ENCODE data around the gene MAP2K6.

Gene MAP2K6

DNA sequence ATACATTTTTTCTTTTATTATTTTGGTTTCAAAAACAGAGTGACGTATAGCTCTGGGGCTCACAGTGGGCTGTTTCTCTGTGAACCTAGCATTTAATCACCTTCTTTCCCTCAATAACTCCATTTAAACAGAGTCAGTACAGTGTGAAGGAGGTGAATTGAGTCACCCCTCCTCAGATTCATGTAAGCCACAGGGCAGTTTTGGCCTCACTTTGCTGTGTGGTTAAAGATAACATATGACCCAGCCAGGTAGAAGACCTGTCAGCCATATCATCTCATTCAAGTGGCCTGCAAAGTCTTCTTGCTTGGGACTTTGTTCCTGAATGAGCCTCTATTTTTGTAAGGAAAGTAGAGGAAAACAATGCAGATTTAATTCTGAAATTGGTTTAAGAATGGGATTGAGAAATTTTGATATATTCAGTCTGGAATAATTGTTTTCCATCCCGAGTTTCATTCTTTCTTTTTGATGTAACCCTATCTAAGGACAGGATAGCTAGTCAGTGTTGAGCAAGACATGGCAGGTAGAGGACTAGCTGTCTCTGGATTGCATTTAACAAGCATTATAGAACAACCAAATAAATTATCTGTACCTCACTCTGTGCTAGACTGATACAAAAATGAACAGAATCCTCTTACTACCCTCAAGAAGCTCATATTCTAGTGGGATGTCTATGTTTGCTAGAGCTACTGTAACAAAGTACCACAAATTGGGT is 13.1 kb downstream of the MAP2K6 start:
- no peak for DNase-seq

DNA sequence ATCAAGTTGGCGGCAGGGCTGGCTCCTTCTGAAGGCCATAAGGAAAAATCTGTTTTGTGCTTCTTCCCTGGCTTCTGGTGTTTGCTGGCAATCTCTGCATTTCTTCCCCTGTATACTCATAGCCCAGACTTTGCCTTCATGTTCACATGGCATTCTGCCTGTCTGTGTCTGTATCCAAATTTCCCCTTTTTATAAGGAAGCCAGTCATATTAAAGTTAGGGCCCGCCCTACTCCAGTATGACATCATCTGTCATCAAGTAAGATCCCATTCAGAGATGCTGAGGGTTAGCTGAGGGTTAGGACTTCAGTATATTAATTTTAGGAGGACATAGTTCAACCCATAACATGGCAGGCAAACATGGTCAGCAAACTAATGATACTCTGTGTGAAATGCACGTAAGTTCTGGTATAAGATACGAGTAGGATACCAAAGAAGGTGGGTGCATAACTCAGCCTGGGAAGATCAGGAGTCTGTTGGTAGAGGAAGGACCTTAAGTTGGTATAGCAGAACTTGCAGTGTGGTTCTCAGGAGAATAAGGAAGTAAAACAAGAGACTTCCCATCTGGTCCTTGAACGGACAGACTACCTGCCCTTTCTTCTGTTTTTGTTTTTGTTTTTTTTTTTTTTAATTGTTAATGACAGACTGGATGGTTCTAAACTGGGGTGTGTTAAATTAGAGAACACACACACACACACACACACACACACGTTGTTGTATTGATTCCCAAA is 13.9 kb downstream of the MAP2K6 start:
- DNase-seq, result no peak

DNA sequence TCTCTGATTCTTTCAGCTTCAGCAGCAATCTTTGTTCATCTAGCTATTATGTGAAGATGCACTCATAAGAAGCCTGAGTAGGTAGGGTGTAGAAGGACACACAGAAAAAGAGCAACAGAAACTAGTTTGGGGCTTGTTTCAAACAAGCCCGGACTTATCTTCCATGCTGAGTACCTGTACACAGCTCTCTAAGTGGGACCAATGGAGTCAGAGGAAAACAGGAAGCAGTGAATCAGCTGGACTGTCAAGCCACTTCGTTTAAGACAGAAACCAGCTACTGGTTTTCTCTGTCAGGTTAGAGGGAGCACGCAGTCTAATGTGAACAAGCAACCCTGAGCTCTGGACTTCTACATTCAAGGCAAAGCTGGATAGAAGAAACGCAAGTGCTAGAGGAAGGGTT is 16.0 kb downstream of the MAP2K6 start:
- no peak for DNase-seq

DNA sequence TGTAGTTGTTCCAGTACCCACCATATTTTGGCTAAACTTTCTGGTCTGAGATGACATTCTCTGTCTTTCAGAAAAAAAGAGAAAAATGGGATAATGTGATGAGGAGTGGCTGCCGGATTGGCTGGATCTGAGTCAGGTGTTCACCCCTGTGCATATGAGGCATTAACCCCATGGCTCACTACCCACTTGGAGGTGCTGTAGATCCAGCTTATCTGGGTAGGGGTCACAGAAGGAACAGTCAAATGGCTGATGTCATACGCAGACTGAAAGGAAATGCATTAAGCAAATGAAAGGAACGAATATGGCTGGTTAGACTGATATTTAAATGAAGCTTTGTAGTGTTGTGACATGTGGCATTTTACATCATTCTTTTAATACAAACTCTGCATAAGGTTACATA is 17.3 kb downstream of the MAP2K6 start:
- no peak for DNase-seq

DNA sequence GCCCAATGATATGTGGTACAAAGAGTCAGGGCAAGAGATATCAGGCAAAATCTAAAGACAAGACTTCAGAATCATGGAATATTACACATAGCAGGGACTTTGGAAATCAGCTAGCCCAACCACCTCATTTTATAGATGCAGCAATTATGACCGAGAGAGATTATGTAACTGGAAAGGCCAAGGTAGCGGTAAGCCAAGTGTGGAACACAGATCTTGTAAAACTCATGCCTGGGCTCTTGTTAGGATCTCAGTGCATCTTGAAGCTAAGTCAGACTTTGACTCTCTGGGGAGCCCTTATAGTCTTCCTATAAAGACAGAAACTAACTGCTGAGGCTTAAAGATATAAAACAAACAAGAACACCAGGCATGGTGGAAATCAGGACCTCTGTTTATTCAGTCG is 18.6 kb downstream of the MAP2K6 start:
- DNase-seq, result no peak

DNA sequence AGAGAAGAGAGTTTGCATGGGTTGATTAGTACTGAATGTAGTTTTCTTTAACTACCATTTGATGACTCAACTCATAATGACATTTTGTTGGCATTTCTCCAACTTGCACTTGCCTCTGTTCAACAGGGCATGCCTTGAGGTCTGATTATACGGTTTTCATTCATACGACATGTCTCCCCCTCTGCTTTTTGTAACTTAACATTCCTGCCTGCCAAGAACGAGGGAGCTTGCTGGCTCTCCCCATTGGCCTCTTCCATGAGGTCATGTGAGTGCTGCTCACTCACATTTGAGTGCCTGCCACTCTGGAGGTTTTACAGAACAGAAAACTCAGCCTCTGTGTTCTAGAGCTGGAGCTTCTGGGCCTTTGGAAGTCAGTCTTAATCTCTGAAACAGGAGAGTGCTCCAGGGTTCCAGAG is 19.7 kb downstream of the MAP2K6 start:
- DNase-seq, result no peak

DNA sequence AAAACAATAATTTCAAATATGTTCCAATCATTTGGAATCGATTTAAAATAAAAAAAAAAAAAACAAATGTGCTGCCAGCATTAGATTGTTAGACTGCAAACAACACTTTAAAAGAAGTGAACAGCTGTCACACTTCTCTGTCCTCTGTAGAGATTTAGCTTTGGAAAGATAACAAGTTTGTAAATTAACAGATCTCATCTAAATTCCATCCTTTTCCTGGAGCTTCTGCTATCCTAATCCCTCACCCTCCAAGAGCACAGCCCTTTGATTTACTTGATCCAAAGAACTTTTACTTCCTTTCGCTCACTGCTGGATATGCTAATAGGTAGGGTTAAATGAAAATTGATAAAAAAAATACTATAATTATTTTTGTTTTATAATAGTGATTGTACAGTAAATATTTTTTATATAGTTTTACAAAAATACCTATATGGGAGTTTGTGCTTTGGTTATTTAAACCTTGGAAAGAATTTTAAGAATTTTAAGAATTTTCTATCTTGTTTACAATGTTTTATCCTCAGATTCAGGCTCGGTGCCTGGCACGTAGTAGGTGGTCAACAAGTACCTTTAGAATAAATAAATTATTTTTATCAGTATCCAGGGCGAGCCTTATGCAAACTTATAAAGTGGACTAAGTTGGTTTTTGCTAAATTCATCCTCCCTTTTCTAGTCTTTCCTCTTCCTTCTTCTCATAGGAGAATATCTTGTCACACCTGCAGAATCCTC is 21.6 kb downstream of the MAP2K6 start:
- no peak for DNase-seq

DNA sequence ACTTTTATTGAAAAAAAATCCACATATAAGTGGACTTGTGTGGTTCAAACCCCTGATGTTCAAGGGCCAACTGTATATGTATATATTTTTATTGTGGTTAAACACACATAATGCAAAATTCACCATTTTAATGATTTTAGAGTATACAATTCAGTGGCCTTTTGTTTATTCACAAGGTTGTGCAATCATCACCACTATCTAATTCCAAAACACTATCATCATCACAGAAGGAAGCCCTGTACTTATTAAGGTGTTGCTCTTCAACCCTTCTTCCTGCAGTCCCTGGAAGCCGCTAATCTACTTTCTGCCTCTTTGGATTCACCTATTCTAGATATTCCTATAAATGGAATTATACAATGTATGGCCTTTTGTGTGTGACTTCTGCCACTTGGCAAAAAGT is 23.0 kb downstream of the MAP2K6 start:
- no peak for DNase-seq

DNA sequence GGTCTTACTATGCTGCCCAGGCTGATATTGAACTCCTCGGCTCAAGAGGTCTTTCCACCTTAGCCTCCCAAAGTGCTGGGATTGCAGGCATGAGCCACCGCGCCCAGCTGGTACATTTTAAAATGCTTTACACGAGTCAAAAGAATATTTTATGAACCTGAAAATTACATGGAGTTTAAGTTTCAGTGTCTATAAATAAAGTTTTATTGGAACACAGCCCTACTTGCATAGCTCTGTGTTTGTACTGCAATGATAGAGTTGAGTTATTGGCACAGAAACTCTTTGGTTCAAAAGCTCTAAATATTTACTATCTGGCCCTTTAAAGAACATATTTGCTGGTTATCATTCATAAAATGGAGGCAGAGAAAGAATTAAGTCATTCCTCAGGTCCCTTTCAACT is 24.3 kb downstream of the MAP2K6 start:
- no peak for DNase-seq

DNA sequence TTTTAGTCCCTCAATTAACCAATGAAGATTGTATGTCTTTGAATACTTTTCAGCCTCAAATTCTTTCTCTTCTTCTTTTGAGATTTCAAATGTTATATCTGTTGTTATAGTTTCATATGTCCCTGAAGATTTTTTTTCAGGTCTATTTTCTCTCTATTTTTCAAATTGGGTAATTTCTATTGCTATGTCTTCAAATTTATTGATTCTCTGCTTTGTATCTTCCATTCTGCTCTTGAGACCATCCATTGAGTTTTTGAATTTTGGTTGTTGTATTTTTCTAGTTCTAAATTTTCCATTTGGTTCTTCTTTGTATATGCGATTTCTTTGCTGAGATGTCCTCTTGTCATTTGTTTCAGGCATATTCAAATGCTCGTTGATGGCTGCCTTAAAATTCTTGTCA is 26.7 kb downstream of the MAP2K6 start:
- no peak for DNase-seq

DNA sequence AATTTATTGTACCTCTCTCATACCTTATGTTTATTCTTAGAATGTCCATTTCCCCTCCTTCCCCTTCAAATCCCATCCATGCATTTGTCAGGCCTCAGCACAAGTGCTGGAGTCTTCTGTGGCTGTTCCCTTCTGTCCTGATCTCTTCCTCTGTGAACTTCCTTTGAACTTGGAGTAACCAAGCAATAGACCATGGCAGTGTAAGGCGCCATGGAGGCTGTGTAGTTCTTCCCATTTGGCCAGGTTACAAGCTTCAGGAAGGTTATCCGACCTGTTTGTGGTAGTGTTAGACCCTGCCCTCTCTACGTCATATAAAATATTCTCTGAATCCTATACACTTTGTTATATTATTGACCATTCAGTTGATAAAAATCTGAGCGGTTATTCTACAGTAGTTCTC is 28.6 kb downstream of the MAP2K6 start:
- DNase-seq, result no peak

DNA sequence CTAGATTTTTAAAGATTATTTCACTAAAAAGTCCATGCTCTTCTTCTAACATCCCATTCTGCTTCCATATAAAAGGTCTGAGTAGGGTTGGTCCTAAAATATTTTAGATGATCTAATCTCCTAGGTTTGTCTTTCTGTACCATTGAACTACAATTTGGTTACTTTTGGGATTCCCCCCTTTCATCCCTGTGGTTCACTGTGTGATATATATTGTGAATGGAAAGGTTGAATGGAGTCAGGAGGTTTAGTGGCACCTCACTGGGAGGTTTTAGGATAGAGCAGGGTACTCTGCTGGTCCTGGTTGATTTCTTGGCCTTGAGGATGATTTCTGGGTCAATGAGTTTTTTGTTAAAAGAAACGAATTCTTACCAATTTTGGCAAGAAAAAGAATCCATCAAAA is 29.5 kb downstream of the MAP2K6 start:
- no peak for DNase-seq

DNA sequence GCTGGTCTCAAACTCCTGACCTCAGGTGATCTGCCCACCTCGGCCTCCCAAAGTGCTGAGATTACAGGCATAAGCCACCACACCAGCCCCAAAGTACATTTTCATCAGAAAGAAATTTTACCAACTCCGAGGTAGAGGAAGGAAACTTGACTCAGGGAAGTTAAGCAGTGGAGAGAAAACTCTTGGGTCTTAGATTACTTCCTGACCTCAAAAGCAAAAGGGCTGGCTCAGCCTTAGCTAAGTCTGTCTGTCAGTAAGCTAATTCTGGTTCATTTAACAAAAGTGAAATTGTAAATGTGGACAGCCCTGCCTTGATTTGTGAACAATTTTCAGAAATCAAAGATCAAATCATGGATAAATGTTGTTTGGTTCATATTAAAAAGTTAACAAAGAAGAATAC is 30.6 kb downstream of the MAP2K6 start:
- no peak for DNase-seq

DNA sequence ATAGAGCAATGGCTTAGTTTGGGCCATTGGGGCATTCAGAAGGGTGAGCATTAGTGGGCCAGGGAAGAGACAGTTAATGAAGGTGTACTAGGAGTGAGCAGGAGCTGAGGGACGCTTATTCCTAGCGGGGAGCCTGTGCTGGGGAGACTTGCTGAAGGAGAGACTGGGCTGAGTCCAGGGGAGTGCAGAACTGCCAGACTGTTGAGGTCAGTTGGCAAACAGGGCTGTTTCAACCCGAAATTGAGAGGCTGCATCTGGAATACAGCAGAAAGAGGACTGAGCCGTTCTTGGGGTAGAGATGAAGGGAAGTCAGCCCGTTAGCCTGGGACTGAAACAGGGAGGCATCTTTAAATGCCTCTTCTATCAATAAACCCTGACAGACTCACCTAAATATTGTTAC is 33.2 kb downstream of the MAP2K6 start:
- DNase-seq, result no peak

DNA sequence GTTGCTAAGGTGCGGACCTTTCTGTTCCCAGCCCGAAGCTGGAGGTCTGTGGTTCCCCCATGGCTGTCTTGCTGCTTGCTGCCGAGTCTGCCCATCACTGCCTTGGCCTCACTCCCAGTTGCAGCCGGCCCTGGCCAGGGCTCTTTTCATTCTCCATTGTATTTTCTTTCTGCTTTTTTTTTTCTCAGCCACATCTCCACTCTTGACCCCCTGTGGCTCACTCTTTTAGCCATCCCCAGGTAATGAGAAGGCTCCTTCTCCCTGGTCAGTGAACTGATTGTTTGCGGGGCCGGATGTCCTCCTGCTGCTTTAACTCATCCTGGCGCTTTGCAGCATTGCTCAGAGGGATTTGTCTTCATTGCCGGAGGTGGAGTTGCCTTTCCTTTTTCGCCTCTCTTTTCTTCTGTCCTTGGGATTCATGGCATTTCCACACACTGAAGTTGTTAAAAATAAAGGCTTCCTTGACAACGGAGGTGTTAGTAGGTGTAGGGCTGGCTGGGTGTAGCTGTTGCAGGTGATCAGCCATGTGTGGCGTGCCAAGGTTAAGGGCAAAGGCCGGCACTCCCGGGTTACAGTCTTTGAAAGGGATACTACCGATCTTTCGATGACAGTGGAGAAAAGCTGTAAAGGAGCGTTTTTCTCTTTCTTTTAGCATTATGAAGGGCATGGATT is 34.1 kb downstream of the MAP2K6 start:
- no peak for DNase-seq

DNA sequence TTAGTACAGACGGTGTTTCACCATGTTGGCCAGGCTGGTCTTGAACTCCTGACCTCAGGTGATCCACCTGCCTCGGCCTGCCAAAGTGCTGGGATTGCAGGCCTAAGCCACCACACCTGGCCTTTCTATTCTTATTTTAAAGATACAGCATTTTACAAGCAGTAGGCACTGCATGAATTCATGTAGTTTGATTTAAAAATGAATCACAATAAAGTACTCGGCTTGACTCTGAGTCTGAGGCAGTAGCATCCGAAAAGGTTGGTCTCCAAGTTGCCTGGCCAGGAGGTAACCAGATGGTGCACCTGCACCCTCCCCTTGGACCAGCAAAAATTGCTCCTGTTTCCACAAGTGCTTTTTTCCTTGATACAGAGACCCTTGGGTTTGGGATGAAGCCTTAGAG is 35.6 kb downstream of the MAP2K6 start:
- DNase-seq, result no peak

DNA sequence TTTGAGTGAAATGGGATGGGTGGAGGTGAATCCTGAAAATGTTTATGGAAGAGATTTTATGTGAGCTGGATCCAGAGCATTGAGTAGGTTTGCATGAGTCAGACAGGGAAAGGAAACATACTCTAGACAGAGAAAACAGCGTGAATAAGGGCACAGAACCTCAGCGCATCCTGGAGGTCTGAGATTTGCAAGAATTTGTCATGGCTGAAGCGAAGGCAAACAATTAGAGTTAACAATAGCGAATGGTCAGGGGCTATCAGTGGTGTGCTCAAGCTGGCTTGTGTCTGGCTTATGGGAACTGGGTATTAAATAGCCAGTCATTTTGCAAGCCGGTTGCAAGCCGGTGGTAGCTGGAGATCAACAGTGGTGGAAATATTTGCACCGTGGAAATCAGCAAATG is 36.4 kb downstream of the MAP2K6 start:
- no peak for DNase-seq

DNA sequence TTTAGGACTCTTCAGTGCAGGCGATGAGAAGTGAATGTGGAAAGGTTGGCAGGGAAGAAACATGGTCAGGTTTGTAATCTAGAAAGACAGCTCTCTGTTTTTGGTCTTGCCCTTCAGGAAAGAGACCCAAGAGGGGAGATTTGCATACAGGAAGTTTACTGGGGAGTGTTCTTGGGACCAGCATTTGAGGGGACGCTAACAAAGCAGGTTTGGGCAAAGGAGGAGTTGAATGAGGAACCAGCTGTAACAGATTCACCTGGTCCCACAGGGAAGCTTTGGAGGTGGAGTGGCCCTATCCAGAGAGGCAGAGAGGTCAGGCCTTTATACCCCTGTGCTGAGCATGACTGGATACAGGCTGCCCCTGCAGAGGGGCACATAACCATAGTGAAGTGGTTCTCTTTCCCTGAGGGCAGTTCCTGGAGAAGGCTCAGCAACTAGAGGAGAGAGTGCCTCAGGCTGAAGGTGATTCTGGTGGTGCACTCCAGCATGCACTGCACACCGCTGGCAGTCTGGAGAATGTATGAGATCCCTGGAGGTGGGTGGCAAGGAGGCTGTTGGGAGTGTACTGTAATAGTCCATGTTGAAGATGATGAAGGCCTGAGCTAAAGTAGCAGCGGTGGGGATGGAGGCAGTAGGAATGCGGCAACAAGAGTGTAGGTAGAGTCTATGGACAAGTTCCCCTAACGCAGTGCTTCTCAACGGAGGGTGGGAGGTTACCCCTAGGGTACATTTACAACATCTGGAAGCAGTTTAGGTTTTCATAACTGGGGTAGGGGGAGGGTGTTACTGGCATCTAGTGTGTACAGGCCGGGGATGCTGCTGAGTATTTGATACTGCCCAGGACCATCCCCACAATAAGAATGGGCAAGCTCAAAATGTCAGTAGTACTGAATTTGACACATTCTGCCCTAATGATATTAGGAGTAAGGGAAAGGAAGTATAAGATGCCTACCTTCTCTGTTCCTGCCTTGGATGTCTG is 37.2 kb downstream of the MAP2K6 start:
- DNase-seq, result no peak

DNA sequence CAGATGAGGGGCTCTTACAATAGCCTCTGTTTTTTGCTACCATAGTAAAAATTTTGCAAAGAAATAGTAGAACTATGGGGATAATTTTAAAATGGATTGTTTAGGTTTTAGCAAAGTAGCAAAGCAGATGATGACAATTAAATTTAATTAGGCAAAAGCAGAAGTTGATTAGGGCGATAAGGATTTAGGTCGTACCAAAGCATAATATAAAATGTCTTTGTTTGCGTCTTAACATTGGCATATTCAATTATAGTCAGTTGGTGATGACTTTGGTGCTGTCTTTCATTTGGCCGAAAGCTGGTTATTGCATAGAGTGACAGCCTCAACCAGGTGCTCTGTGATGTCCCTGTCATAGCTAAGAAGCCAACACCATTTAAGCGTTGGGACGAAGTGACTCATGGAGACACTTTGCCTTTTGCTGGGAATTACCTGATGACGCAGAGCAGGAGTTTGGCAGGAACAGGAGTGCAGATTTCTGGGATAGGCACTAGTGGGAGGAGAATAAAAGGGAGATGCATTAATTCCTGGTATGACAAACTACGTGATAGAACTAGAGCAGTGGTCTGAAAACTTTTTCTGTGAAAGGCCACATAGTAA is 38.3 kb downstream of the MAP2K6 start:
- no peak for DNase-seq

DNA sequence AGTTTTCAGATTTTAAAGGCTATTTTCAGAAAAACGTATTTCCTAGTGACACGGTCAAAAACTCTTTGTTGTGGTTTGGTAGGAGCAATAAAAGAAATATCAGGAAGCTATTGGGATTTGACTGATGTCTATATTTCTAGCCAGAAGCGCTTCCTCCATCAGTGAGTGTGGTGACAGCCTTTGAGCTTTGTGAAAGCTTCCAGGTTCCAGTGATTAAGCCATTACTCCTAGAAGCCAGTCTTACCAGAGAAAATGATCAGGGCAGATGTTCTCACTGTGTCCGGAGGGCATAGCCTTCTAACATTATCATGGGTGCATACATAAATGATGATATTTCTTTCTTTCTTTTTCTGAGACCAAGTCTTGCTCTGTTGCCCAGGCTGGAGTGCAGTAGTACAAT is 39.6 kb downstream of the MAP2K6 start:
- DNase-seq, result no peak

DNA sequence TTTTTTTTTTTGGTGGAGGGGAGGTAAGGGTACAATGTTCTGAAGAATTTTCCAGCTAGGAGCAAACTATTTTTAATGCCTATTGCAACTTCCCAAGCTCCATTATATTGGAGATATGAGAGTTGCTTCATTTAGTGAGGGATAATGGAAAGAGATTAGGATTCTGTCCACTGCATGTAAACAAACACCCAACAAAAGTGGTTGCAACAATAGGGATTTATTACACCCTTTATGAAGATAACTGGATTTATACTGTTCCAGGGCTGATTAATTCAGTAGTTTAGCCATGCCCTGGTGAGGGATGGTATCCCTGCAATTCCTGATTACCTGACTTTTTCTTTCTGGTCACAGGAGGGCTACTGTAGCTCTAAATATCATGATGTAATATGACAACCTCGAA is 40.5 kb downstream of the MAP2K6 start:
- no peak for DNase-seq

DNA sequence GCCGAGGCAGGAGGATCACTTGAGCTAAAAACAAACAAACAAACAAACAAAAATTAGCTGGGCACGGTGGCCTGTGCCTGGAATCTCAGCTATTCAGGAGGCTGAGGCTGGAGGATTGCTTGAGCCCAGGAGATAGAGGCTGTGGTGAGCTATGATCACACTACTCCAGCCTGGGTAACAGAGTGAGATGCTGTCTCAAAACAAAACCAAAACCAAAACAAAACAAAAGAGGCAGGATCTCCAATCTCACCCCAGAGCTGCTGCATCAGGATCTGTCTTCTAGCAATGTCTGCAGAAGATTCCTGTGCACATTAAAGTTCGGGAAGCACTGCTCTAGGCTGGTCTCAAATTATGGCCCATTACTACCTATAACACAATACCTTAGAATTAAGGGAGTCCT is 43.1 kb downstream of the MAP2K6 start:
- DNase-seq, result no peak

Data from activated CD4-positive, alpha-beta T cell treated with anti-CD3 and anti-CD28 coated beads for 1 hour (primary cell).